ENCODE results near the gene FADS3. TPM values are rescaled to one million over a fixed set of nuclear protein-coding genes. Genes with fewer than 3 reads are reported as not detected.

Gene FADS3
- total and polyA plus RNA-seq, 9 of the 15 experiments (the other 6 are each of a cell fraction or from before 2014, with no cell fraction given), result 0.97 to 148 (median 92.7) TPM

GRCh38 chr11:61861634-61862033 is 29.7 kb downstream of the FADS3 start:
- no TSS peak for BruUV-seq (replicated peaks)
- Histone ChIP-seq H2AFZ (ENCODE audit: low read depth, low read length) (no peak overlapping the region; the same call in 1 of the 2 replicates), H3K4me1 (replicated peaks in 1 of 2; ENCODE audit: control insufficient read depth in 2 of 2, insufficient read depth in 2 of 2, low read length in 2 of 2) (peaks cover 30 to 78% of the 10 kb centered on the region in 2 experiments), H3K9me3 (replicated peaks; ENCODE audit: control insufficient read depth, insufficient read depth, low read depth, low read length) (no peaks in the 10 kb centered on the region), H3K4me3 (no peak overlapping the region), H3K9ac (ENCODE audit: insufficient read depth in 1 of 2, low read depth in 2 of 2, low read length in 2 of 2) (peak overlapping the region in 1 of 2 experiments; percentile 85; a peak in 2 of 4 replicates), H3K9me1 (ENCODE audit: control insufficient read depth, insufficient read depth, low read length) (no peaks in the 10 kb centered on the region), H3K4me2 (ENCODE audit: insufficient read depth, low read length) (no peak overlapping the region), H4K20me1 (replicated peaks; ENCODE audit: control insufficient read depth, insufficient read depth, low read length) (no peaks in the 10 kb centered on the region), H3K36me3 (ENCODE audit: control insufficient read depth, insufficient read depth, low read length) (peaks cover 7% of the 10 kb centered on the region; the same call in 2 of the 3 replicates), H3K79me2 (ENCODE audit: control insufficient read depth, insufficient read depth, low read length) (no peaks in the 10 kb centered on the region), H3K27ac (ENCODE audit: extremely low read depth, low read depth, low read length) (no peak overlapping the region), H3K27me3 (ENCODE audit: control insufficient read depth in 2 of 2, insufficient read depth in 2 of 2, low read length in 2 of 2) (no peaks in the 10 kb centered on the region)
- intact Hi-C loops (cut with micrococcal nuclease), result no loop called here
- ChIA-PET POLR2A (no interaction called here), CTCF (ENCODE audit: low intra/inter-chr PET ratio) (no interaction called here)
- ATAC-seq (no peak), FAIRE-seq (no peak), DNase-seq (ENCODE audit: extremely low read depth in 1 of 4, low spot score in 3 of 4) (no peak)
- TF ChIP-seq SRSF3 (IDR thresholded peaks at IDR 0.05; ENCODE audit: insufficient read depth, low read length), result no peak
- TF ChIP-seq ZFP36 (IDR thresholded peaks at IDR 0.05; ENCODE audit: low read depth, low read length, partially characterized antibody), result no peak
- peak; percentile 25; the same call in 1 of the 2 replicates for TF ChIP-seq ZFX (CRISPR knock-in tag; IDR thresholded peaks at IDR 0.05)
- no peak for TF ChIP-seq NBN (IDR thresholded peaks at IDR 0.05; ENCODE audit: low read depth)
- in situ Hi-C loops (cut with MboI), result no loop called here
- 67% methylated on average over 7 of the region's 9 CpGs for WGBS (ENCODE audit: insufficient coverage, low coverage, missing lambda C conversion rate)

Data from K562 (cell line).